Peyer's patch (tissue), 4 donors: Measurements from ENCODE around the gene AANAT.

Experiments
- CTCF ChIP-seq, 6 experiments: fragments of 450-650 bp in 4 of 6; fragments of 200-600 bp in 2 of 6; sonication (generic) in 1 of 6; IDR thresholded peaks; one replicate each; pipeline ENCODE4 v1.5.1; 2017 to 2019; ENCODE audit warnings: antibody characterized with exemption in 6 of 6, mild to moderate bottlenecking in 3 of 6, moderate library complexity in 1 of 6
- POLR2A ChIP-seq, 2 donors: fragments of 450-650 bp; IDR thresholded peaks; one replicate each; pipeline ENCODE4 v1.5.1; 2017; ENCODE audit warnings: antibody characterized with exemption in 2 of 2, mild to moderate bottlenecking in 2 of 2, moderate library complexity in 2 of 2

GRCh38 chr17:76472258-76472645, 4.8 kb downstream of the AANAT start:
- TF ChIP-seq CTCF (IDR thresholded peaks at IDR 0.05) (no peak), POLR2A (IDR thresholded peaks at IDR 0.05) (no peak)
